Measurements from ENCODE around the gene FOXC2.

DNA sequence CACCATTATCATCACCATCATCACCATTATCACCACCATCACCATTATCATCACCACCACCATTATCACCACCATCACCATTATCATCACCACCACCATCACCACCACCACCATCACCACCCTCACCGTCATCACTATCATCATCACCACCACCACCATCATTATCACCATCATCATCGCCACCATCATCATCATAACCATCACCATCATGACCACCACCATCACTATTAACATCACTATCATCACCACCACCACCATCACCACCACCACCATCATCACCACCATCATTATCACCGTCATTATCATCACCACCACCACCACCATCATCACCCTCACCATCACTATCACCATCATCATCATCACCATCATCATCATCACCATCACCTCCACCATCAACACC lies 20.9 kb downstream of the FOXC2 start:
- TF ChIP-seq SP1 (IDR thresholded peaks at IDR 0.05), result no peak
- no peak for TF ChIP-seq ELF4 (IDR thresholded peaks at IDR 0.05)
- TF ChIP-seq SUZ12 (IDR thresholded peaks at IDR 0.05), result no peak
- no peak for TF ChIP-seq FOXK2 (IDR thresholded peaks at IDR 0.05)
- no peak for TF ChIP-seq FOXM1 (IDR thresholded peaks at IDR 0.05; ENCODE audit: borderline replicate concordance)
- no peak for TF ChIP-seq BHLHE40 (IDR thresholded peaks at IDR 0.05; ENCODE audit: borderline replicate concordance)
- no peak for TF ChIP-seq NFRKB (IDR thresholded peaks at IDR 0.05)
- no peak for TF ChIP-seq L3MBTL2 (conservative IDR thresholded peaks at IDR 0.05)
- TF ChIP-seq FOXA1 (IDR thresholded peaks at IDR 0.05), result no peak
- TF ChIP-seq ARNT (IDR thresholded peaks at IDR 0.05), result no peak
- no peak for TF ChIP-seq TARDBP (IDR thresholded peaks at IDR 0.05)

All from HEK293T (cell line).